GM18909 (cell line): Measurements from ENCODE around the gene ZNF213.

ENCODE experiments used
- ATAC-seq: cut with Tn5 transposase; IDR thresholded peaks from one replicate; pipeline ENCODE4 v1.9.1; 2021; ENCODE audit warnings: mild to moderate bottlenecking; ENCODE audit not compliant: unreplicated experiment, poor library complexity

ZNF213 gene

DNA sequence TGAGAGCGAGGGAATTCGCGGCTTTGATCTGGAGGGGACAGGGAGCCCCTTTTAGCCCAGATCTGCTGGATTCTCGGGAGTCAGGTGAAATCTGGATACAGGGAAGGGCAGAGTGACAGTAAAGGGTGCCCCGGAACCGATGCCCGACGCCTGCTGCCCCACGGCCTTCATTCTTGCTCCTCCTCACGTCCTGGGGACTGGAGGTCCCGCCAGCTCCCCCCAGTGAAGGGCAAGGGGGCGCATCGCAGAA is 53.8 kb downstream of the ZNF213 start:
- ATAC-seq: no peak

DNA sequence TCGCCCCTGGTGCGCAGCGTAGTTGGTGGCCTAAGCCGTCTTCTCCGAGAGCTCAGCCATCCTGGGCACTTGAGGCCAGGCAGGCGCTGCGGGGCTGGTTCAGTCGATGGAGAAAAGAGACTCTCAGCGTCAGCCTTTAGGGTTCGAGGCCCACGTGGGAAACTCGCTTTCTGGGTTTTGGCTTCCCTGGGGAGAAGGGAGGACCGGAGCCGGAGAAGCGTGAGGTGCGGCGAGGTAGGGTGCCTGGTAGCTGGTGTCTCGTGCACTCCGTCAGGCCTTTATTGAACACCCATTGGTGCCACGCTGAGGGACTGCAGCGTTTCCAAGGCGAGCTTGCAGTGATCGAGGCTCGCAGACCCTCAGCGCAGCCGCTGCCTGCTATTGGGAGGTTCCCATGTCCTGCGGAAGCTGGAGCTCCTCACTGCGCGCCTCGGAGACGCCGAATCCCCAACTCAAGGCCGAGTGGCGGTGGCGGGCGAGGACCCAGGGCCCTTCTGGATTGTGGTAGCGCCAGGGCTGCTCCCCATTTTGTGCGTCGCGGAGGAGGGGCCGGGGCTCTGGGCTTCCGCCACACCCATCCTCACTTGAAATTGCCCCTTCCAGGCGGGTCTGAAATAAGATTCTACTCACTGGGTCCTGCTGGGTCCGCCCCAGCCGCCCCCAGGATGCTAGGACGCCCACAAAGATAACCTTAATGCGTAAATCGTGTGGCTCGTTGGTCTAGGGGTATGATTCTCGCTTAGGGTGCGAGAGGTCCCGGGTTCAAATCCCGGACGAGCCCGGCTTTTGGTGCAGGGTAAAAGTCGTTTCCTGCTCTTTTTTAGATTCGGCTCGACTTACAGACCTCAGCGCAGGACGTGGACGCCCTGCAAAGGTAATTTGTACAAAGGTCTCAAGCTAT is 54.3 kb downstream of the ZNF213 start:
- ATAC-seq: no peak

DNA sequence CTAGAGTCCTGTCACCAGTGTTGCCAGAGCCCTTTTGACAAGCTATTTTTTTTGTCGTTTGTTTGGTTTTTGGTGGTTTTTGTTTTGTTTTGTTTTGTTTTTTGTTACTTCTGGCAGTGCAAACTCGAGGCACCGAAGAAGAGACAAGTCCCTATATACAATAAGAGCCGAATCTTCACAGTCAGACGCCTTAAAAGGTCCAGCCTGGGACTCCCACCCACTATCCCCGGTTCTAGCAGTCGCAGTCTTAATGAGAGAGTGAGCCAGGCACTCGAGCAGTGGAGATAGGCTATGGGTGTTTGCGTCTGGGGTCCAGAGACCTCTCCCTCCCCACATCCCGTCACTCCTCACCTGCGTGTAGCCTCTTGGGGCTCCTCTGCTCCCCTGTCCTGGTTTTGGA is 55.0 kb downstream of the ZNF213 start:
- ATAC-seq: no peak

DNA sequence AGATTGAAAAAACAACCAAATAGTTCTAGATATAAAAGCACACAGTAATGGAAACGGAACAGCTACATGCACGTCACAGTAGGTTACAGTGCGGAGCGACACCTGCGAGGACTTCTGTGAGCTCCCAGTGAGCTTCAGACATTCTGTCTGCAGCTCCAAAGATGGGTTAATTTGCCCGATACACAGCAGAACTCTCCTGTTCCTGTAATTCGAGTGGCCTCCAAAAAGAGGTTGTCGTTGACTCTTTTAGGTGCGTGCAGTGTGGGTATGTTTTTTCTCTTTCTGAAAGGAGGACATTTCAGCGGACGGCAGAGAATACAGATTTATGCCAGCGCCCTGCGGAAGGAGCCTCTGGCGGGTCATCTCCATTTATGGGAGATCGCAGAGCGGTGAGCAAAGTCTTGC is 56.1 kb downstream of the ZNF213 start:
- no peak for ATAC-seq
